ENCODE measurements around the gene AK5. TPM values are rescaled to one million over a fixed set of nuclear protein-coding genes. Genes with fewer than 3 reads are reported as not detected.

Gene AK5
- total RNA-seq, 2 donors from 2014 or later, result 4.4 to 7.2 TPM

DNA sequence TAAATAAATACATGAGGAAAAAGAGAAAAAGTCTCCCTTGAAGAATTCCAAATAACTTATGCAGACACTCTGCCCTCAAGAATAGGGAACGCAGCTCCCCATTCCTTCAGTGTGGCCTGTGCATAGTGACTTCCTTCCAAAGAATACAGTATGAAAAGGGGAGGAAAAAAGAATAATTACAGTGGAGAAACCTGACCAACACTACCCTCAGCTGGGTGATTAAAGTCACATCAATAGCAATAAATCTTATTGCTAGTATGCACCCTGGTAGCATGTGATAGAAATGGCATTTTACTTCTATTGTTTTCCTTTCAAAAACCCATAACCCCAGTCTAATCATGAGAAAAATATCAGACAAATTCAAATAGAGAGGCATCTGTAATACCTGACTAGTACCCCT lies 315.5 kb downstream of the AK5 start:
- Mint-ChIP-seq H3K36me3 (ENCODE audit: insufficient read depth in 2 of 2) (peaks cover 5 to 10% of the 10 kb centered on the region in 2 donors), H3K27me3 (ENCODE audit: low read depth) (no peaks in the 10 kb centered on the region), H3K4me1 (ENCODE audit: low read depth) (peaks cover 11% of the 10 kb centered on the region), H3K27ac (no peak overlapping the region), H3K9me3 (no peaks in the 10 kb centered on the region), H3K4me3 (no peak overlapping the region)
- no peak for DNase-seq
- no peak for ATAC-seq (replicated peaks in 1 of 2)

- ATAC-seq (replicated peaks in 1 of 2) (no peak), DNase-seq (no peak)
- peaks cover 26 to 40% of the 10 kb centered on the region in 2 donors for H3K36me3 Mint-ChIP-seq (ENCODE audit: insufficient read depth in 2 of 2)
- no peaks in the 10 kb centered on the region for H3K27me3 Mint-ChIP-seq (ENCODE audit: low read depth)
- H3K4me3 Mint-ChIP-seq, result no peak overlapping the region
- no peak overlapping the region for H3K27ac Mint-ChIP-seq
- peaks cover 10 to 17% of the 10 kb centered on the region in 2 donors for H3K9me3 Mint-ChIP-seq
- peaks cover 9% of the 10 kb centered on the region for H3K4me1 Mint-ChIP-seq (ENCODE audit: low read depth)
Measured at GRCh38 chr1:77605246-77606026, 323.6 kb downstream of the AK5 start.

GRCh38 chr1:77608893-77609292 lies 327.1 kb downstream of the AK5 start:
- DNase-seq (no peak), ATAC-seq (replicated peaks in 1 of 2) (no peak)
- peaks cover 9% of the 10 kb centered on the region for H3K4me1 Mint-ChIP-seq (ENCODE audit: low read depth)
- H3K9me3 Mint-ChIP-seq, result peaks cover 18 to 19% of the 10 kb centered on the region in 2 donors
- H3K27me3 Mint-ChIP-seq (ENCODE audit: low read depth), result no peaks in the 10 kb centered on the region
- peaks cover 29 to 50% of the 10 kb centered on the region in 2 donors for H3K36me3 Mint-ChIP-seq (ENCODE audit: insufficient read depth in 2 of 2)
- no peak overlapping the region for H3K4me3 Mint-ChIP-seq
- no peak overlapping the region for H3K27ac Mint-ChIP-seq

Other genes starting within 250 kb of the AK5 start
- 10 to 100 TPM; 21.3 to 26.4 TPM for gene PIGK, start 62.6 kb upstream of the AK5 start, total RNA-seq

Data from activated T-cell treated with anti-CD3 and anti-CD28 coated beads, Interleukin-2, amount 50 U/mL, for 72 hours (primary cell).